SK-N-DZ (cell line): ENCODE data around the gene LINC01488.
A peak's percentile ranks its signal among the peaks of the same experiment; 100 is the strongest.

Source experiments
- DNase-seq: peaks from one replicate; pipeline ENCODE4 v3.0.0-alpha.2; 2015; ENCODE audit warnings: low spot score

Gene LINC01488

DNA sequence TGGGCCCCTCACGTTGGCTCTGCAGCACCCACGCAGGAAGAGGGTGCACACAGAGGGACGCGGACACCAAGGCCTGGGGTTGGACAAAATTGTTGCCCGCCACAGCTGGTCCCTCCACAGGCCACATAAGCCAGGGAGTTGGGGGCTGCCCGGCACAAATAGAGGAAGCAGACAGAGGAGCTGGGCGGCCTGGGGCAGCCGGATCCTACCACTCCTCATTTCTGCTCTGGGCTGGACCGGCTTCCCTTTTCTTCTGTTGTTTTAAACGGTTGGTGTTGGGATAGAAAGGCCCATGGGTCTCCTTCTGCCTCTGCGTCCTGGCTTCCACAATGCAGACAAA lies 36.4 kb upstream of the LINC01488 start:
- DNase-seq, result no peak

DNA sequence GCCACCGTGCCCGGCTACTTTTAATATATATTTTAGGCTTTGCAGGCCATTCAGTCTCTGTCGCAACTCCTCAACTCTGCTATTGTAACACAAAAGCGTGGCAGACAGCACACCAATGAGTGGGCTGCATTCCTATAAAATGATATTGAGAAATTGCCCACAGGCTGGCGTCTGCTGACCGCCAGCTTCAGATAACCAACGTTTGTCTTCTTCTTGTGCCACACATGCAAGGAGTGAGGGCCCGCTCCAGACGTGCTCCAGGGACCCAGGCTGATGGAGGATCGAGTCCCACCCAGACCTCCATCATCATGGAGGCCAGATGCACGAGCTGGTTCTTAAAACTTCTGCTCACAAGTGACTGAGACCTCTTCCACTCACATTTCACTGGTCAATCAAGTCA lies 35.4 kb upstream of the LINC01488 start:
- DNase-seq, result no peak

- DNase-seq, result no peak
Measured at GRCh38 chr11:69447786-69448185, 33.7 kb upstream of the LINC01488 start.

DNA sequence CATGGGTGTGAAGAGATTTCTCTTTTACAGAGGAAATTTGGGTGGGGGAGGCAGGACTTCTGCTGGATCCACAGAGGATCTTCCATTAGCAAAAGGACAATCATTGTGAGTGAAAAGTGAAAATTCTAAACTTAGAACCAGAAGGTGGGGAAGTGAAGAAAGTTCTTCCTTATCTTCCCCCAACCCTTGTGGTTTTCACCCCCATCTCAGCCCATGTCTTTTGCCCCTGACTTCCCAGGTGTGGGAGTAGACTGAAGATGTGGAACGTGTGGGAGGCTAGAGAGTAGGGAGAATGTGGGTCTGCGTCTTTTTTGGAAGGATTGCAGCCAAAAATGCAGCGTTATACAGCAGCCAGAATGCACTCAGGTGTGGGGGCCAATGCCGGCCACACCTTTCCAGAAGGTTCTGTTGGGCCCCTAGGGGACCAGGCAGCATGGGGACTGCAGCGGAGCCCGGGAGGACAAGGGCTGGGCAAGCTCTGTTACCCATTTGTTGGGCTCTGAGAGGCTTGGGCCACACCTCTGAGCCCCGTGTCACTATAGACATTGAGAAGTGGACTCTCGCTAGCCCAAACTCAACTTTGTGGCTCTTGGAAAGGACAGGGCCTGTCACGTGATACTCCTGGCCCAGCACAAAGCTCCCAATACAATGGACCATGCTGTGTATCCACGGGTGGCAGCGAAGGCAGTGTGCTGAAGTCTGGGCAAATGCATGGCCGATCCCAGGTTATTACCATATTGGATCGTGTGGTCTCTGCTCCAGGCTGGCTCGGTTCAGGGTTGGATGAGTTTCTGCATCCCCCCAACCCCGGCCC lies 32.8 kb upstream of the LINC01488 start:
- no peak for DNase-seq

DNA sequence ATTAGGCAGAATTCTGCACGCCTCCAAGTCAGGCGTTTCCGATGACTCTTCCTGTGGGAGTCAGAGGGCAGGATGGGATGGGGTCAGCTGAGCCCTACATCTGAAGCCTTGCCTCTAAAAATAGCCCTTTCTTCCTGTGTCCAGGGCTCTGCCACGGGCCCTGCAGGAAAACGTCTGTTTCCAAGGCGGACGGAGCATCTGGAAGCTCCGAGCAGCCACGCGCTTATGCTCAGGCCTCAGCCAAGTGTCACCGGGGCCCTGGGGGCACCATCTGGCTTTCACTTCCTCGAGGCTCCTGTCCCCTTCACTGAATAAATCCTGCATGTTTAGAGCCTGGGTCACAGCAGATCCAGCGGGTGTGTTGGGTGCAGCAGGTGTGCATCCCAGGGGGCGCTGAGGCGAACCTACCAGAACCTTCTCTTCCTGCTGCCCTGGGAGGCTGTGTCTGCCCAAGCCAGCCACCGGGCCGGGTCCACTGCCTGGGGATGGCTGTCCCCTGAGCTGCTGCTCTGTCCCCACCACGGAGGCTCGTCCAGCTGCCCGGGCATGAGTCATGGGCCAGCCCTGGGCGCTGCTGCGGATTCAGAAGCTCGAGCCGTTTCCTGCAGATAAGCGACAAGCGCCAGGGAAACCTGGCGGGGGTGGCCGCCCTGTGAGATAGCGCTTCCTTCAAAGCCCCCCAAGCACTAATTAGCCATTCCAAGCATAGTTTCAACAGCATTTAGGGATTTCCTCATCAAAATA lies 32.0 kb upstream of the LINC01488 start:
- peak; percentile 50 for DNase-seq

DNA sequence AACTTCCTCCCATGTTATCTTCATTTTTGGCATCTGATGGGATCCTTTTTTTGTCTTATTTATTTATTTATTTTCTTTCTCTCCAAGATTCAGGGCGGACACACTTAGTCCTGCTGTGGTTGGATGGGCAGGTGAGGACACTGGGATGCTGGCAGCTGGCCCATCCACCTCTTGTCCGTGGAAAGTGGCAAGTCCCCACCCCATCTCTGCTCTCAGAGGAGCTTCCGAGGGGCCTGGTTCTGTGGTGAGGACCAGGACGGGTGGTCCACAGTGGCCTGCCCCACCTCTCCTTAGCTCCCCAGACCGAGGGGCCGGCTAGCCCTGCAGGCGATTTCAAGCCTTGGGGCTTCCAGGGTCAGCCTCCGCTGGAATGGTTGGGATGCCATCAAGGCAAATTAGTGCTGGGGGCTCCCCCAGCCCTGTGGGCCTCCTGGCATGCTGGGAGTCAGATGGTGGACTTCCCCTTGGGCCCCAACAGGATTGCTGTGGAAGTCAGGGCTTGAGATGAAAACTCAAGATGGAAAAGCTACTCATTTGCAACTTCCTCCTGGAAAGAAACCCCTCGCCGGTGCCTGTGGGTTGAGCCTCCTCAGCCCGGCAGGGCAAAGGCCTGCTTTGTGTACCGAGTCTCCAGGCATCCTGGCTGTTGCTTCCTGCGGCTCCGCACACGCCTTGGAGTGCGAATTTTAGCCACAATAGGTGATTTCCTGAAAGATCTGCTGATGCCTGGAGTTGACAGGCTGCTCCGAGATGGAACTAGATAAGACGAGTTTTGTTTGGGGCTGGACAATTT lies 31.2 kb upstream of the LINC01488 start:
- DNase-seq, result no peak

- DNase-seq, result no peak
Measured at GRCh38 chr11:69450857-69451220, 30.6 kb upstream of the LINC01488 start.

GRCh38 chr11:69451289-69451688 lies 30.2 kb upstream of the LINC01488 start:
- no peak for DNase-seq

- no peak for DNase-seq
Measured at GRCh38 chr11:69452206-69452987, 29.1 kb upstream of the LINC01488 start.

- no peak for DNase-seq
Measured at GRCh38 chr11:69453151-69453550, 28.3 kb upstream of the LINC01488 start.

DNA sequence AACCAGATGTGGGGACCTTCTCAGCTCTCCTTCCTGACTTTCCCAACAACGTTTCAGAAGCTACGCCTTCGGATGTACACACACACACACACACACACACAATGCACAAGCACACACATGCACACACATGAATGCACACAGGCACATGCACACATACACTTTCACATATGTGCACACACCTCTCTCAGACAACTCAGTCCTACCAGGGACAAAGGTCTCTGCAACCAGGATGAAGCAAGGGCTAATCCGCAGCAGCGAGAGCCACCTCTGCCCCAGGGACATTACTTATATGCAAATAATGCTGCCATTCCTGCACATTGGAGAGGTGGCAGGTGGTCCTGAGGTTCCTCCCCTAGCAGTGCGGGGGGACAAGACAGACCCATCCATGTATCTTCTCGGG lies 27.4 kb upstream of the LINC01488 start:
- no peak for DNase-seq

DNA sequence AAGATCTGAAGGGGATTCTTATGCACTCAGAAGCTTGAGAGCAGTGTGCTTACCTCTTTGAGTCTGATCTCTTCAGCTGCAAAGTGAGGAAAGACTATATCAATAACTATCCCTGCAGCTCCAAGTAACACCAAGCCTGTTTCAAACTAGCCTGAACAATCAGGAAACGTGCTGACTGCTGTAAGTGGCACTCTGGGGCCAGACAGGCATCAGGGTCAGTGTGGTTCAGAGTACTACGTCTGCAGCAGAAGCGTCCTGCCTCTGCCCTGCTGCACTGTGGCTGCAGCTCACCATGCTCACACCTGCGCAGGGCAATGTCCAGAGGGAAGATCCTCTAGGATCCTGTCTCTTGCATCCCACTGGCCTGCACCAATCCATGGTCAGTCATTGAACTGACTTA lies 25.5 kb upstream of the LINC01488 start:
- DNase-seq, result no peak

- DNase-seq, result no peak
Measured at GRCh38 chr11:69456712-69457111, 24.8 kb upstream of the LINC01488 start.

- no peak for DNase-seq
Measured at GRCh38 chr11:69459848-69460539, 21.5 kb upstream of the LINC01488 start.

DNA sequence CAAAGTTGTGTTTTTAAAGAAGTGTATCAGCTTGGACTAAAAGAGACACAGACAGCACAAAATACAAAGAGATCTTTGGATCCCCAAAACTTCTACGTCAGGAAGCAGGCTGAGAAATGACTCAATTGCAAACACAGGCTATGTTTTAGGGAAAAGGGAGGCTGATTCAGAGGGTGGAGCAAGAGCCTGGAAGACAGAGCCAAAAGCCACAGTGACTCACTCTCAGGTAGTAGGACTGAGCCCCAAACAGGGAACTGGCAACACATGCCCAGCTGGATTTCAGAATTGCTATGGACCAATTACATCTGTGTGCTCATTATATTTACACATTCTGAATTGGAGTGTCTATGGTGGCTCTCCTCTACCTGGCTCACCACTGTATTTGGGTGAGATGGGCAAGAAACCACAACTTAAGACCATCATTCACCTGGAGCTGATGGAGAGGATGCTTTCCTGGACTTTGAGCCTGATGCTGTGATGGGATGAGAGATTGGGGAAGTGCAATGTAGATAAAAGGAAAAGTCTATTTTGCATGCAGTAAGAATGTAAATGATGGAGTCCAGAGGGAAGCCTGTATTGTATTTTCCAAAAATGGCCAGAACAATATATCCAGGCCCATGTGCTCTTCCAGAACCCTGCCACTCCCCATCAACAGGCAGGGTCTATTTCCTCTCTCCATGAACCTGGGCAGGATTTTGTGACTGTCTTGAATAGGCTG lies 20.8 kb upstream of the LINC01488 start:
- DNase-seq, result no peak

DNA sequence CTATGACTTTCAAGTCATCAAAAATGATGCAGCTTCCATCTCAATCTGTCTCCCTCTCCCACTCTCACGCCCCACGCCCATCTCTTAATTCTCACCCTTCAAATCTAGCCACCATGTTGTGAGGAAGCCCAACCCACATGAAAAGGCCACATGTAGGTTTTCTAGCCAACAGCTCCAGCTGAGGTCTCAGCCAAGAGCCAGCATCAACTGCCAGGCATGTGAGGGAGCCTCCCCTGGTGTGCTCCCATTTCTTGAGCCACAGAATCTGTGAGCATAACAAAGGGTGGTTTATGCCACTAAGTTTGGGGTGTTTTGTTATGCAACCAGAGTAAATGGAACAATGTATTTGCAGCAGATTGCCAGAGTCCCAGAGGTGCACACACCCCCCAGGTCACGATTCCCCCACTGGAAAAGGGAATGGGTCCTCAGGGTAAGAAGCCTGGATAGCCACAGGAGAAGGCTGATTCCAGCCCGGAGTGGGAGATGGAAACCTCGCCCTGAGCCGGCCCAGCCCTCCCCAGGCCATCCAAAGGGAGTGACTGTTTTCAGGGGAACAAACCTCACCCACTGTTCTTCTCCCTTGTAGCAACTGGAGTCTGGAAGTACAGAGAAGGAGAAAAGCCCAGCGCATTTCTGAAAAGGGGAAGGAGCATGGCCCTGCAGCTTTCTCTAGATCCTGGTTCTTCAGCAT lies 20.0 kb upstream of the LINC01488 start:
- DNase-seq, result no peak

DNA sequence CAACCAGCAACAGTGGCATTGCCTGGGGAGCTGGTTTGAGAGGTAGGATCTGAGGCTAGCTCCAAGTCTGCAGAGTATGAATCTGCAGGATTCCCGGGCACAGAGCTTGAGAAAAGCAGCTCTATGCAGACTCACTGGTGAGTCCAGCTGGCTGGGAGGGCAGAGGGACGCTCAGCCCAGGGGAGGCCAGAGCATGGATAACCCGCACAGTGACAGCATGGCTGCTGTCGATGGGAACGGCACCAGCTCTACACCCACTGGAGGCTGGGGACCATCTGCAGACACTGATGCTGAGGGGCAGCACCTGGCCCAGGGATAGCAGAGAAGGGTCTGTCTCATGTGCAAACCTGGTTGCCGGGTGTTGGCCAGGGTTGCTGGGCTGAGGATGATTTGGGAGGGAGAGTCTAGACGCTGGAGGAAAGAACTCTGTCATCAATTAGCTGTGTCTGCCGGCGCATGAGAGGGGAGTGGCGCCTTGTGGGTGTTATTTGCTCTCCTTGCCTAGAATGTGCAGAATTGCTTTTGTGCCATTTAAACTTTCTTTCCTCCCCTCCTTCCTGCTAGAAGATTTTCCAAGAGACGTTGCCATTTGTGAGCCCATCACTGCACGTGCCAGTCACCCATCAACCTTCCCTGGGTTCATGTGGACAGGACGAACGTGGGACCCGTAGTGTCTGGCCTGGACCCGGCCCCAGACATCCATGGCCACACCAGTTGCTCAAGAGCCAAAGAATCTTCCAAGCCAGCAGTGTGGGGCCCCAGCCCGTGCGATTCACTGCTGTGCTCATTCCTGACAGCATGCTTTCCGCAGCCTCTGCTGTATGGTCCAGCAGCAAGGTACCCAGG lies 19.1 kb upstream of the LINC01488 start:
- no peak for DNase-seq

DNA sequence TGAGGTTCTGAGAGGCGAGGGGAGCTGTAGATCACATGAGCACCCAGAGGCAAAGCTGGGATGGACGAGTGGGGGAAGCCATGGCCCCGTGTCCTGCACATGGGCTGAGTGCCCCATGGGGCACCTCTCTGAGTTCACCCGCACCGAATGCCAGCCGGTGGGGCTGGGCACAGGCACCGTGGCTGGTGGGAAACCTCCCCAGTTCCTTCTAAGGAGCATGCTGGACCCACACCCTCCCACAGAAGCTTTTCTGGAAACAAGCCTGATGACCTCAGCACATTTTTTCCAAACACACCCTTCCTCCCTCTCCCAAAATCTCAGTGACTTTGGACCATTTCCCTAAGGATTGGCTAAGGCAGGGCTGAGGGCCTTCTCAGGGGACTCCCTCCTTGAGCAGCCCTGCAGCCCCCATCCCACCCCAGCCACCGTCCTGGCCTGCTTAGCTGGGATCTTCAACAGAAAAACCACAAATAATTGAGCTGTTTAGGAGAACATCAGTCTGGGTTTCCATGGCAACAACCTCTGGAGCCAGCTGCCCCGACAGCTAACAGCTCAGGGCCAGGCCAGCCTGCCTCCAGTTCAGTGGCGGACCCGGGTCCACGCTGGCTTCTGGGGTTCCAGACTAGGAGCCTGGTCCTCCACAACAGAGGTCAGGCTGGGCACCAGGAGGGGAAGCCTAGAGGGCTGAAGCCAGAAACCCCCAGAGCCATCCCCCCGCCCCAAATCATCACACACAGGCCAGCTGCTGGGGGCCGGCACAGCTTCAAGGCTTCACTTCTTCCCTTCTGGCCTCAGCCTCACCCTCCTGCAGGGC lies 18.1 kb upstream of the LINC01488 start:
- DNase-seq, result peak; percentile 76
